NCI-H2029 (cell line): Measurements from ENCODE around the gene COL19A1.

Experiments used
- DNase-seq: peaks from one replicate; lab custom pipeline; 2025; lab: John Stamatoyannopoulos, UW

Gene COL19A1

DNA sequence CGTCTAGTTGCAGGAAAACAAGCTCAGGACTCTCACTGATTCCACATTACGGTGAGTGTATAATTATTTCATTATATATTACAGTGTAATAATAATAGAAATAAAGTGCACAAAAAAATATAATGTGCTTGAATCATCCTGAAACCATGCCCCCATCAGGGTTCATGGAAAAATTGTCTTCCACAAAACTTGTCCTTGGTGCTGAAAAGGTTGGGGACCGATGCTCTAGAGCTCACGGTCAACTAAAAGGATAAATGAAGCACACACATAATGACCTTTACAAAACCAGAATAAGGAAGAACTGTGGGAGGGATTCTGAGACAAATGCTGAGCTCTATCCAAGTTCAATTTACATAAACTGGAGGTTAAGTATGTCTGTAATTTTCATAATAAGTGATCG lies 194.3 kb downstream of the COL19A1 start:
- no peak for DNase-seq

DNA sequence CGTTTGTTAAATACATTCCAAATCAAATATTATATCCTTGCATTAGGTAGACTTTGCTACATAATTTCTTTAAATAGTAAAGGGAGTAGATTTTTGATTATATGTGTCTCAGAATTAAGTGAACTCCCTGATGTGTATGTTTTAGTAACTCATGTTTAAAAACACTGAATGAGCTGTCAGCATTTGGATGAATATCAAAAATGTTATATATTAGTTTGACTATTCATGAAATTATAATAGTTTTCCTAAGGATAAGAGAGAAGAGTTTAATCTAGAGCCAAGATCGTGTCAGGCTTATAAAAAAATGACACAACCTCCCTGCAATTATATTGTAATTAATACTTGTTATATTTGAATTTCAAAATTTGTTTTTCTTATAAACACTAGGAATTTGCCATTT lies 195.2 kb downstream of the COL19A1 start:
- DNase-seq: no peak

- DNase-seq: no peak
These were observed 195.7 kb downstream of the COL19A1 start for GRCh38 chr6:70062010-70062409.

- DNase-seq: no peak
These were observed 206.3 kb downstream of the COL19A1 start for GRCh38 chr6:70072540-70073179.

DNA sequence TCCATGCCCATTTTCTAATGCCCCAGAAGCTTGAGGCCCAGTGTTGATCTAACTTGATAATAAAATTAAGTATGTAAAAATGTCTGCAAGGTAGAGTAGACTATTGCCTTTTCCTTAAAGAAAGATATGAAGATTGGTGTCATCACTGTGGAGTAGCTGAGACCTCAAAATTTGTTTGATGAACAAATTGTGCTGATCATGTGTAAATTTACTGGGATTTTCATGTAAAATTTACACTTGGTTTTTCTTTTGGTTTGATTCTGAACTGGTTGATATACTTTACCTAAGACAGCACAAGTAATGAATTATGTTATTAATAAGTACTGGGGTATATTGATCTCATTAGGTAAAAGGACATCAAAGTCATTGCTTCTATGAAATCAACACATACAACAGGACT lies 207.3 kb downstream of the COL19A1 start:
- no peak for DNase-seq

DNA sequence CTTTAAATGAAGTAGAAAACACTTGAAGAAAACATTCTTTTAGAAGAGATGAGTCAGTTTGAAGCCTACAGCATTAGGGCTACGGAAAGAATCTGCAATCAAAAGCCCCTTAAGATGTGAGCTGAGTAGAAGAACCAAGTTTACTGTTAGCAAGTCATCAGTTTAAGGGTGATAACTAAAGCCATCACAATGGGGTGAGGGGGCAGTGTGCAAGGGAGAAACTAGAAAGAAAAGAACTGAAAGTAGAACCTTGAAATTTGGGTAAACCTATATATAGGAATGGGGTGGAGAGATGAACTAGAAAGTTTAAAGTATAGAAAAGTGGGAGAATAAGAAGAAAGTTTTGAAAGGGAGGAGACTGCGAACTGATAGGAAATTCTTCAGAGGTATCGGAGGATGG lies 212.9 kb downstream of the COL19A1 start:
- DNase-seq: no peak

- no peak for DNase-seq
These were observed 214.2 kb downstream of the COL19A1 start for GRCh38 chr6:70080443-70081070.

GRCh38 chr6:70082830-70083229 lies 216.5 kb downstream of the COL19A1 start:
- no peak for DNase-seq

DNA sequence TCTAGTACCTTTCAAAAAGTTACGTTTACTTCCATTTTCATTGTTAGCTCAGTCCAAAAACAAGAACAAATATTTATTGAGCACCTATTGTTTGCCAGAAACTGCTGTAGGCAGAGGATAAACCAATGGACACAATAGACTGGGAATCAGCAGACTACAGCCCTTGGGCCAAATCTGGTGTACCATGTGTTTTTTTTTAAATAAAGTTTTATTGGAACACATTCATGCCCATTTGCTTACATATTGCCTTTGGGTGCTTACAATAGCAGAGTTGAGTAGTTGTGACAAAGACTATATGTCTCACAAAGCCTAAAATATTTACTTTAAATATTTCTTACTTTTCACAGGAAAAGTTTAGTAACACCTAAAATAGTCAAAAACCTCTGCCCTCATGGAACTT lies 220.4 kb downstream of the COL19A1 start:
- DNase-seq: no peak

DNA sequence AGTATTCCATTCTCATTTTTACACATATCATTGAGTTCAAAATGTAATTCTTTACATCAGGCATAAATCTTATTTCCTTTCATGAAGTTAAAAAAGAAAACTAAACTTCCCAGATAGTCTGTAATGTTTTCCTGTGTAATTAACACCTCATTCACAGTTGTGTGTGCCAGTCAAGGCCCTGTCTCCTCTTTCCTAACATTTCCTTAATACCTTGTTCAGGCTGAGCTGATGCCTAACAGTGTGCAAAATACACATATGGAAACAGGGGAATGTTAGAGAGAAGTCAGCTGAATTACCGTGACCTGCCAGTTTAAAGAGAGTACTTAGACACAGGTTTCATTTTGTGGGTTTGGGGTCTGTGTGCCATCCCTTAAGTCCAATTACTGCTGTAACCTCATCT lies 227.8 kb downstream of the COL19A1 start:
- DNase-seq: no peak

DNA sequence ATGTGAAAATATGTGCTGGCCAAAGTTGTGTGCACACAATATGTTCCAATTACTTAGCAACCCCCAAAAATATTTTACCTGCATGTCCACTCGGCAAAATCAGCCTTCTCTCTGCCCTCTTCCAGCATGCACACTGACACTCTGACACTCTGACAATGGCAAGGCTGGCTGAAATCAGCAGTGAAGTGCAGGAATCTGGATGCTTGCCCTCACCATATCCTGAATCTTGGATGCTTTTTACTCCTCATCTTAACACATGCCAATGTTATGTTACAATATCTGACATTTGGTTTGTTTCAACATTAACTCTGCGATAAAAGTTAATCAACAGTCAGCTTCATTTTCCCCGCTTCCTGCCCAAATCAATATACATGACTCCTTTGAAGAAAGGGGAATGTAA lies 233.4 kb downstream of the COL19A1 start:
- DNase-seq: no peak

- no peak for DNase-seq
These were observed 237.4 kb downstream of the COL19A1 start for GRCh38 chr6:70103798-70104197.

DNA sequence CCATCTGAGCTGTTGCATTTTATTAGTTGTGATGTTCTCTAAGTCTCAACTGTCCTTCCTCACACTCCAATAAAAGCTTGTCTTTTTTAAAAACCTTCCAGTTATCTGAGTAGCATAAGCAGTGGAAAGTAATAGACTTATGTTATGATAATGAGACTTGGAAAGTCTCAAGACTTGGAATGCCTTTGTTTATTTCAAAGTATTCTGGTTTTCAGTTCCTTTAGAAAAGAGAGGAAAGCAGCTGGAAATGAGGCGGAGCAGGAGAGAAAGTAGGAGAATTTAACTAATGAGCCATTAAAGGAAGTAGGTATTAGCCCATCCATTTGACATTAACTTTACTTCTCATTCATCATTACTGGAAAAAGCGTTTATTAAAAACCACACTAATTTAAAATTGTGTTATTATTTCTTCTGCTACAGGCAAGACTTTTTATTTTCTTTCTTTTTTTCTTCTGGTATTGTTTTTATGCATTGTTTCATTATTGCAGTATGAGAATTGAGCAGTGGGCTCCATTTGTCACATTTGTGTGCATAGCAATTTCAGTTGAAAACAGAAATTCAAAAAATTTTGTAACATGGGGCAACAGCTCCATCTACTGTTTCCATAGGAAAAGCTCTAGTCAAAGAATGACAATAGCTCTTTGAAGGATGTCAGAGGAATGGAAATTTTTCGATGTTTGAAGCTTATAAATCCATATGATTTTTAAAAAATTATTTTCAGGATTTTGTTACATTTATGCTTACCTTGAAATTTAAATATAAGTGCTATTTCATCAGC lies 241.7 kb downstream of the COL19A1 start:
- DNase-seq: no peak

GRCh38 chr6:70110126-70111022 lies 244.0 kb downstream of the COL19A1 start:
- no peak for DNase-seq

- DNase-seq: no peak
These were observed 245.4 kb downstream of the COL19A1 start for GRCh38 chr6:70111737-70112136.

DNA sequence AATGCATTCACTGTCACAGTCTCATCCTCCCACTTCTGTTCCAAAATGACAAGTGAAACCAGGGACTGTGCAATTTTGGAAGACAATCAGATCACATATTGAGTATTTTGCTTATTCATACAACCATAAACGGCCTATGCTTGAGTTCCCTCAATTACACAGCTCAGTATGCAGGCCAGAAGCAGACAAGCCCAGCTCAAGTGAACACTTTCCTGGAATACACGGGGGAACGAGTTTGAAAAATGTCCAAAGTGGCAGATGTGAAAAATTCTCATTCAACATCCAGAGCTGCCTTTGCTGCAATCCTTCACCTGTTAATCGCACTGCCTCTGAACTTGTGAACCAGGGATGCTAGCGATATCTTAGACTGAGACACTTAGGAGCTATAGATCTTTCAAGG lies 246.4 kb downstream of the COL19A1 start:
- no peak for DNase-seq

DNA sequence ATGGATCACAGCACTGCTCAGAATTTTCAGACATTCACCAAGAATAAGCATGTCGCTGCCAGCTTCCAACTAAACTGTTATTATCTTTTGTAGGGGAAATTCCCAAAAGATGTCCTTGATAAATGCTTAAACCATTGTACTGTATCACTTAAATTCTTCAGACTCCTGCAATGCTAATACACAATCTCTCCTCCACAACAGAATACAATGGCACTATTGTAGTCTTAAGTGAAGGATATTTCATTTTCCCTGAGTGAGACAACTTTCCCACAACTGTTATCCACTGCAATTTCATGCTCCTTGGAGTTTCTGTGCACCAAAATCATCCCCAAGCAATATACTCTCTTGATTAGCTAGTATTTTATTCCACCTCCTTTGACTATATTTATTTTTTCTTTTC lies 246.8 kb downstream of the COL19A1 start:
- DNase-seq: no peak

GRCh38 chr6:70118670-70119069 lies 252.3 kb downstream of the COL19A1 start:
- no peak for DNase-seq

GRCh38 chr6:70119218-70119835 lies 253.0 kb downstream of the COL19A1 start:
- no peak for DNase-seq

DNA sequence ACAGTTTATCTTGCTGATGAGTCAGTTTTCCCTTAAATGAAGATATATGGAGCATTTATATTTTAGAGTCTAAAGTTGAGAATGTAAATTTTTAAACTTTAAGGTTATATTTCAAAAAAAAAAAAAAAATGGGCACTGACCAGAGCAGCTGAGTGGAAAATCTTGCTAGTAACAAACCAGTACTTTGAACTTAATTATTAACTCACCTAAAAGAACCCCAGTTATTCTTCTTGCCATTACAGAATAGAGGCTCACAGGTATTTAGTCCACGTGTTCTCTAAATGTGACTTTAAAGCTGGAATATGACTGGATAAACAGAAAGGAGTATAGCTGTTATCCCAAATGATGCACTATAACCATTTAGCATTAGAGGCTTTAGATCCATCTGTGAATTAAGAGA lies 258.1 kb downstream of the COL19A1 start:
- DNase-seq: no peak

- no peak for DNase-seq
These were observed 258.7 kb downstream of the COL19A1 start for GRCh38 chr6:70124882-70125545.
